Measurements from ENCODE around the gene AK8.
"Not testable (repeated sequence)": the region's sequence is repeated elsewhere in the genome, so short reads cannot be mapped to it uniquely, and the experiment has no call there.

The AK8 gene

GRCh38 chr9:132795511-132796303 is 82.4 kb downstream of the AK8 start:
- no peak for DNase-seq

GRCh38 chr9:132794730-132795380 is 83.2 kb downstream of the AK8 start:
- no peak for DNase-seq

- DNase-seq: no peak
Measured at GRCh38 chr9:132793606-132794580, 84.2 kb downstream of the AK8 start.

- no peak for DNase-seq
Measured at GRCh38 chr9:132792547-132792946, 85.5 kb downstream of the AK8 start.

GRCh38 chr9:132791699-132792240 is 86.3 kb downstream of the AK8 start:
- no peak for DNase-seq

- no peak for DNase-seq
Measured at GRCh38 chr9:132789719-132790118, 88.4 kb downstream of the AK8 start.

GRCh38 chr9:132788378-132788777 is 89.7 kb downstream of the AK8 start:
- no peak for DNase-seq

GRCh38 chr9:132787748-132788159 is 90.3 kb downstream of the AK8 start:
- DNase-seq: no peak

GRCh38 chr9:132784286-132784830 is 93.7 kb downstream of the AK8 start:
- DNase-seq: no peak

- no peak for DNase-seq
Measured at GRCh38 chr9:132783006-132783405, 95.1 kb downstream of the AK8 start.

- no peak for DNase-seq
Measured at GRCh38 chr9:132782037-132782436, 96.0 kb downstream of the AK8 start.

- DNase-seq: no peak
Measured at GRCh38 chr9:132780230-132781007, 97.7 kb downstream of the AK8 start.

- no peak for DNase-seq
Measured at GRCh38 chr9:132776891-132777290, 101.2 kb downstream of the AK8 start.

- no peak for DNase-seq
Measured at GRCh38 chr9:132776268-132776667, 101.8 kb downstream of the AK8 start.

GRCh38 chr9:132775720-132776119 is 102.4 kb downstream of the AK8 start:
- DNase-seq: no peak

- no peak for DNase-seq
Measured at GRCh38 chr9:132774886-132775285, 103.2 kb downstream of the AK8 start.

- DNase-seq: no peak
Measured at GRCh38 chr9:132773764-132774339, 104.2 kb downstream of the AK8 start.

GRCh38 chr9:132773093-132773492 is 105.0 kb downstream of the AK8 start:
- no peak for DNase-seq

GRCh38 chr9:132771752-132772151 is 106.3 kb downstream of the AK8 start:
- DNase-seq: not testable (repeated sequence)

GRCh38 chr9:132770770-132771310 is 107.2 kb downstream of the AK8 start:
- no peak for DNase-seq

Data from NCI-H2171 (cell line).